Measurements from ENCODE around the gene SLC5A2. TPM values are rescaled to one million over a fixed set of nuclear protein-coding genes. Genes with fewer than 3 reads are reported as not detected.

The SLC5A2 gene
- total RNA-seq, 4 donors from 2014 or later, result 0.13 to 0.66 (median 0.34) TPM; not detected in 1

DNA sequence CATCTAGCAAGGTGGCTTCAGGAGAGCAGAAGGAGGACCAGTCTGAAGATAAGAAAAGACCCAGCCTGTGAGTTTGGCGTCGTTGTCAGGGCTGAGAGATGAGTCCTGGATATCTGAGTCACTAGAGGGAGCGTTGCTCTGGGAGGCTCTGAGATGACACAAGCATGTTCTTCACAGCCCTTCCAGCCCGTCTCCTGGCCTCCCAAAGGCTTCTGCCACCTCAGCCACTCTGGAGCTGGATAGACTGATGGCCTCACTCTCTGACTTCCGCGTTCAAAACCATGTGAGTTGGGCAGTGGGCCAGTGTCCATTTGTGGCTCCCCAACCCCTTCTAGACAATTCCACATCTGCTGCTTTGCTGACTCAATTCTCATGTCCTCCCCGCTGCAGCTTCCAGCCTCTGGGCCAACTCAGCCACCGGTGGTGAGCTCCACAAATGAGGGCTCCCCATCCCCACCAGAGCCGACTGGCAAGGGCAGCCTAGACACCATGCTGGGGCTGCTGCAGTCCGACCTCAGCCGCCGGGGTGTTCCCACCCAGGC, 8.7 kb upstream of the SLC5A2 start:
- DNase-seq (ENCODE audit: extremely low spot score), result no peak
- no peaks in the 10 kb centered on the region for H3K9me3 ChIP-seq
- 67% methylated on average over 10 of the region's 12 CpGs for WGBS
- peak overlapping the region; percentile 99 to 100 (median 99) for H3K27ac ChIP-seq (replicated peaks in 1 of 4)
- H3K36me3 ChIP-seq, result peaks cover 46 to 60% (median 51%) of the 10 kb centered on the region in 4 donors
- H3K4me1 ChIP-seq, result peaks cover 22 to 71% (median 65%) of the 10 kb centered on the region in 4 donors
- intact Hi-C loops (cut with DNase I), result no loop called here
- no peak overlapping the region for H3K4me3 ChIP-seq
- no peaks in the 10 kb centered on the region for H3K27me3 ChIP-seq
- TF ChIP-seq, protein P1, sequence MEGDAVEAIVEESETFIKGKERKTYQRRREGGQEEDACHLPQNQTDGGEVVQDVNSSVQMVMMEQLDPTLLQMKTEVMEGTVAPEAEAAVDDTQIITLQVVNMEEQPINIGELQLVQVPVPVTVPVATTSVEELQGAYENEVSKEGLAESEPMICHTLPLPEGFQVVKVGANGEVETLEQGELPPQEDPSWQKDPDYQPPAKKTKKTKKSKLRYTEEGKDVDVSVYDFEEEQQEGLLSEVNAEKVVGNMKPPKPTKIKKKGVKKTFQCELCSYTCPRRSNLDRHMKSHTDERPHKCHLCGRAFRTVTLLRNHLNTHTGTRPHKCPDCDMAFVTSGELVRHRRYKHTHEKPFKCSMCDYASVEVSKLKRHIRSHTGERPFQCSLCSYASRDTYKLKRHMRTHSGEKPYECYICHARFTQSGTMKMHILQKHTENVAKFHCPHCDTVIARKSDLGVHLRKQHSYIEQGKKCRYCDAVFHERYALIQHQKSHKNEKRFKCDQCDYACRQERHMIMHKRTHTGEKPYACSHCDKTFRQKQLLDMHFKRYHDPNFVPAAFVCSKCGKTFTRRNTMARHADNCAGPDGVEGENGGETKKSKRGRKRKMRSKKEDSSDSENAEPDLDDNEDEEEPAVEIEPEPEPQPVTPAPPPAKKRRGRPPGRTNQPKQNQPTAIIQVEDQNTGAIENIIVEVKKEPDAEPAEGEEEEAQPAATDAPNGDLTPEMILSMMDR (IDR thresholded peaks at IDR 0.05), result no peak
- TF ChIP-seq POLR2AphosphoS5 (IDR thresholded peaks at IDR 0.05) (no peak), POLR2A (IDR thresholded peaks at IDR 0.05; ENCODE audit: low read depth) (no peak), EP300 (IDR thresholded peaks at IDR 0.05) (no peak)

DNA sequence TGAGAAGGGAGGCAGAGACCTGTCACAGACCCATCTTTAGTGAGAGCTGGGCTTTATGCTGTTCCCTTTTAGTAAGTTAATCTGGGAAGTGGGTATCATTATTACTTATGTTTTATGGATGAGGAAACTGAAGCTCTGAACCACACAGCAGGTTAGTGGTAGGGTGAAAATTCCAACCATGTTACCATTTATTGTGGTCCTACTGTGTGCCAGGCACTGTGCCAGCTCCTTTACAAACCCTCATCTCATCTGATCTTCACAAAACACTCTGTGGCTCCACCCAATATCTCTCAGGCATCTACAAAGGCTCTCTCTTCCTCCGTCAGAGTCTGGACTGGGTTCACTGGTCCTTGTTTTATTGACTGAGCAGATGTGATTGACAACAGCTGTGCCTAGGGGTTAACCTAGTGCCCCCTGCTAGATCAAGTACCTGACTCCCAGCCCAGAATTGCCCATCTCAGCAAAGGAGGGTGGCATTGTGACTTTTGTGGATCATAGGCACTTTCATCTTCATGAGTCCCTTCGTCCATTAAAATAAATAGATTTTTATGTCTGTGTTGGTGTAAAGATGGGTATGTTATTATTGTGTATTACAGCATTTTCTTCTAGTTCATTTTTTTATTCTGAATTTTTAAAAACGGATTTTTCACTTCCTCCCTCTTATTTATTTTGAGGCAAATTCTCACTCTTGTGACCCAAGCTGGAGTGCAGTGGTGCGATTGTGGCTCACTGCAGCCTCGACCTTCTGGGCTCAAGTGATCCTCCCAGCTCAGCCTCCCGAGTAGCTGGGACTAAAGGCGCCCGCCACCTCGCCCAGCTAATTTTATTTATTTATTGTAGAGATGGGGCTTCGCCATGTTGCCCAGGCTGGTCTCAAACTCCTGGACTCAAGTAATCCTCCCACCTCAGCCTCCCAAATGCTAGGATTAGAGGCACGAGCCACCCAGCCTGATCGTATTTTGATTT, 7.9 kb upstream of the SLC5A2 start:
- intact Hi-C loops (cut with DNase I), result no loop called here
- peak overlapping the region; percentile 61 to 99 (median 82) for H3K27ac ChIP-seq (replicated peaks in 1 of 4)

DNA sequence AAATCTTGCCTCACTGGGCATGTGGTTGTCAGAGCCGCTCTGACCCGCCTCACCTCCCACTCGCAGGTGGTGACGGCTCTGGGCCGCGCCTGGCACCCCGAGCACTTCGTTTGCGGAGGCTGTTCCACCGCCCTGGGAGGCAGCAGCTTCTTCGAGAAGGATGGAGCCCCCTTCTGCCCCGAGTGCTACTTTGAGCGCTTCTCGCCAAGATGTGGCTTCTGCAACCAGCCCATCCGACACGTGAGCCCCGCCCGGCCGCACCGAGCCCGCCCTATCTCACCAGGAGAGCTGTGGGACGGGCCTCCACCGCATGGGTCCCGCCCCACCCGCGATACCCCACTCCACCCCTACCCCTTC, 7.0 kb upstream of the SLC5A2 start:
- Histone ChIP-seq H3K4me1 (peaks cover 22 to 79% (median 72%) of the 10 kb centered on the region in 4 donors), H3K27me3 (no peaks in the 10 kb centered on the region), H3K36me3 (peaks cover 46 to 60% (median 51%) of the 10 kb centered on the region in 4 donors), H3K4me3 (peak overlapping the region in 3 of 4 donors; percentile 27 to 46 (median 36)), H3K27ac (replicated peaks in 1 of 4) (peak overlapping the region; percentile 61 to 75 (median 68)), H3K9me3 (no peaks in the 10 kb centered on the region)
- WGBS, result 79% methylated on average over 25 of the region's 26 CpGs
- TF ChIP-seq EP300 (IDR thresholded peaks at IDR 0.05) (no peak), POLR2A (IDR thresholded peaks at IDR 0.05; ENCODE audit: low read depth) (no peak), POLR2AphosphoS5 (IDR thresholded peaks at IDR 0.05) (no peak)
- TF ChIP-seq, protein P1 (IDR thresholded peaks at IDR 0.05), result no peak
- intact Hi-C loops (cut with DNase I), result no loop called here
- DNase-seq (ENCODE audit: extremely low spot score), result no peak

More for the DNA sequence above, 7.9 kb upstream of the SLC5A2 start:
- Histone ChIP-seq H3K4me3 (no peak overlapping the region), H3K36me3 (peaks cover 46 to 60% (median 51%) of the 10 kb centered on the region in 4 donors), H3K27me3 (no peaks in the 10 kb centered on the region), H3K4me1 (peaks cover 22 to 79% (median 69%) of the 10 kb centered on the region in 4 donors), H3K9me3 (no peaks in the 10 kb centered on the region)
- no peak for DNase-seq (ENCODE audit: extremely low spot score)
- TF ChIP-seq, protein P1 (IDR thresholded peaks at IDR 0.05), result no peak
- TF ChIP-seq POLR2A (IDR thresholded peaks at IDR 0.05; ENCODE audit: low read depth) (no peak), POLR2AphosphoS5 (IDR thresholded peaks at IDR 0.05) (no peak), EP300 (IDR thresholded peaks at IDR 0.05) (no peak)
- 82% methylated on average over 12 of the region's 12 CpGs for WGBS

DNA sequence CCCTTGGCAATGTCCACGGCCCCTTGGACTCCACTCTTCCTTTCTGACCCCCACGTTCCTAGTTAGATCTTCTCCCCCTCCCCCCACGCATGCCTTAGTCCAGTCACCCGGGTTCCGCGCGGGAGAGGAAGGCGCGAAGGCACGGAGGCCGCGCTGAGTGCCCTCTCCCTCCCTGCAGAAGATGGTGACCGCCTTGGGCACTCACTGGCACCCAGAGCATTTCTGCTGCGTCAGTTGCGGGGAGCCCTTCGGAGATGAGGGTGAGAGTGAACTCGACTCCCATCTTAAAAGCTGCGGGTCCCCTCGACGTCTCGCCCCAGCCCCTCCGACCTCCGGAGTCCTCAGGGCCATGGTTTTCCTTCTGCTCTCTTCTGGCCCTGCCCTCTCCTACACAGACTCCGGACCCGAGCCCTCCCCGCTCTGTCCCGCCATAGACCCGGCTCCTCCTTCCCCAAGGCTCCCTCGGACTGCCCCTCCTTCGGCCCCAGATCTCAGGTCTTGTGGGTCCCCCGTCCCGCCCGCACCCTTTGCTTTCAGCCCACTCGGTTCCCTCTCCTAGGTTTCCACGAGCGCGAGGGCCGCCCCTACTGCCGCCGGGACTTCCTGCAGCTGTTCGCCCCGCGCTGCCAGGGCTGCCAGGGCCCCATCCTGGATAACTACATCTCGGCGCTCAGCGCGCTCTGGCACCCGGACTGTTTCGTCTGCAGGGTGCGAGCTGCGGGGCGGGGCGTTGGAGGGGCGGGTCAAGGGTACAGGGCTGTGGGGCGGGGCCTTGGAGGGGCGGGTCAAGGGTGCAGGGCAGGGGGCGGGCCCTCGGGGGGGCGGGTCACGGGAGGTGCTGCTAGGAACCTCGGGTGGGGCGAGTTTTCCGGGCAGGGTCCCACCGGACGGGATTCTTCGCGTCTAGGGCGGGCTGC, 6.4 kb upstream of the SLC5A2 start:
- H3K27ac ChIP-seq (replicated peaks in 1 of 4), result peak overlapping the region; percentile 61 to 75 (median 68)
- peak overlapping the region; percentile 27 to 46 (median 32) for H3K4me3 ChIP-seq
- DNase-seq (ENCODE audit: extremely low spot score), result no peak
- peaks cover 18 to 76% (median 68%) of the 10 kb centered on the region in 4 donors for H3K4me1 ChIP-seq
- WGBS, result 47% methylated on average over 37 of the region's 68 CpGs
- intact Hi-C loops (cut with DNase I), result no loop called here
- no peaks in the 10 kb centered on the region for H3K9me3 ChIP-seq
- TF ChIP-seq POLR2A (IDR thresholded peaks at IDR 0.05; ENCODE audit: low read depth) (no peak), EP300 (IDR thresholded peaks at IDR 0.05) (no peak), POLR2AphosphoS5 (IDR thresholded peaks at IDR 0.05) (peak in 1 of 2 donors; percentile 35)
- peaks cover 46 to 60% (median 51%) of the 10 kb centered on the region in 4 donors for H3K36me3 ChIP-seq
- H3K27me3 ChIP-seq, result no peaks in the 10 kb centered on the region
